GM21529 (cell line): ENCODE data around the gene RUNDC1.
"Not testable (repeated sequence)": the region's sequence is repeated elsewhere in the genome, so short reads cannot be mapped to it uniquely, and the experiment has no call there.

Experiments
- ATAC-seq: cut with Tn5 transposase; IDR thresholded peaks from one replicate; pipeline ENCODE4 v1.9.1; 2021; ENCODE audit not compliant: unreplicated experiment

The RUNDC1 gene

GRCh38 chr17:42989726-42990652 is 9.6 kb downstream of the RUNDC1 start:
- no peak for ATAC-seq

- ATAC-seq, result no peak
Measured at GRCh38 chr17:42991471-42991870, 11.1 kb downstream of the RUNDC1 start.

GRCh38 chr17:42992872-42993271 is 12.5 kb downstream of the RUNDC1 start:
- no peak for ATAC-seq

- not testable (repeated sequence) for ATAC-seq
Measured at GRCh38 chr17:42993913-42994312, 13.5 kb downstream of the RUNDC1 start.

DNA sequence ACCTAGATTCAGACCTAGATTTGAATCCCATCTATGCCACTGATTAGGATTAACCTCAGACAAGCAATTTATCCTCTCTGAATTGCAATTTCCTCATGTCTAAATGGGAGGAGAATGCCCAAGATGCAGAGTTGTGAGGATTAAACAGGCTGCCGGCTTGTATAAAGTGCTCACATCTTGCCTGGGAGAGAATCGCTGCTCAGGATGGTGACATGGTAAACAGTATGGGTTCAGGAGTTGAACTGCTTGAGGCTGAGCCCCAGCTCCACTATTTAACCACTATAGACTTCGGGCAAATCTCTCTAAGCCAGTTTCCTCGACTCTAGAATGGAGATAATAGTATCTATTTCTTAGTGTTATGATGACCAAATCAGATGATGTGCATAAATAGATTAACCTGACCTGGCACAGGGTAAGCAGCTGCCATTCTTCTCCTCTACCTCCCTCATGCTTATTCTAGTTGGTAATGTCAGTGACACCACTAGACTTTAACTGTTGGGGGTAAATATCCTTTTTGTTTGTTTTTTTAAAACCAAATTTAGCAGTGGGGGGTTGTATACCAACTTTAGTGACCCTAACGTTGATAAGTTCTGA is 17.1 kb downstream of the RUNDC1 start:
- no peak for ATAC-seq

- peak; percentile 92 for ATAC-seq
Measured at GRCh38 chr17:42997984-42998938, 17.9 kb downstream of the RUNDC1 start, which contains the start of gene RPL27. Gene RPL27 (plus strand): TSS chr17:42998419. CDS start chr17:42998751, 332 bp downstream.

GRCh38 chr17:42999003-42999525 is 18.7 kb downstream of the RUNDC1 start:
- ATAC-seq, result no peak

- ATAC-seq, result not testable (repeated sequence)
Measured at GRCh38 chr17:43000894-43001293, 20.5 kb downstream of the RUNDC1 start.

DNA sequence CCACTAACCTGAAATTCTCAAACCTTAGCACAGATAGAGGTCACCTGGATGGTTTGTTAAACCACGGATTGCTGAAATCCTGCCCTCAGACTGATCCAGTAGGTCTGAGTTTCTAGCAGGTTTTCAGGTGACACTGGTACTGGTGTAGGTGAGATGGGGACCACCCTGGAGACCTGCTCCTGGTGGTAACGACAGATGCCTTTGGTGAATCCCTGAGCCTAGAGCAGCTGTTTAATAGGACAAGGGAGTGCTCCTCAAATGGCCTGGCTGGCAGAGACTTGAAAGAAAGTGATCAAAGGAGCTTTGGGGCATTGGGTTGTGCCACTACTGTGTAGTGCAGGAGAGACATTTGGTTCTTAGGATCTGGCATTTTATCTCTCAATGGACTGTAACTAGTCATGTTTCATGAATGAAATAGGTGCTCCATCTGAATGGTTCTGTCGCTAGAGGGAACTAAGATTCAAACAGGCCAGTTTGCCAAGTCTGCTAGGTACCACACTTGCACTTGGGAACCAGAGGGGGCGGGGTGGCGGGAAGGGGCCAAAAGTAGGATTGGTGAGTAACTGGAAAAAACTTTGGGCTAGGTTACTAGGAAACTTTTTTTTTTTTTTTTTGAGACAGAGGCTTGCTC is 23.3 kb downstream of the RUNDC1 start:
- no peak for ATAC-seq

- ATAC-seq, result peak; percentile 80
Measured at GRCh38 chr17:43006639-43007551, 26.5 kb downstream of the RUNDC1 start, which contains the start of gene IFI35. Gene IFI35 (plus strand): TSS chr17:43006784. CDS start chr17:43006948, 164 bp downstream.

DNA sequence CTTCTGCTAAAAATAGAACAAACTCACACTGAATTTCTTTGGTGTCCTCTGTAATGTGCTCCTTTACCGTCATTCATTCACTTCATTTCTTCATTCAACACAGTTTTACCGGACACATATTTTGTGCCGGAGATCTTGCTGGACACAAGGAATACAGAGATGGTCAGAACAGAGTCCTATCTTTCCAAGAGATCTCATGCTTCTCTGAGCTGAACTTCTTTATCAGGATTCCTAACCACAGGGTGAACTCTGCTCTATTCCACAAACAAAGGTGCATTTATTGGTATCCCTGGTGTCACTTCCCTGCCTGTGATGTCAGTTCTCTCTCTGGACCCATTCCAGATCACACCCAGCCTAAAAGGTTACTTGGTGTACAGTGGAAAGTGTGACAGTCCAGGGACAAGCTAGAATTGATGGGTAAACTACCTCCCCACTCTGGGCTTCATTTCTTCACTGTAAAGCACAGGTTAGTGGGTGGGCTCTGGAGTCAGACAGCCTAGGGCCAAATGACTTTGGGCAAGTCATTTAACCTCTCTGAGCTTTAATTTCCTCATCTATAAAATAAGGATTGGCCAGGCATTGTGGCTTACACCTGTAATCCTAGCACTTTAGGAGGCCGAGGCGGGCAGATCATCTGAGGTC is 30.4 kb downstream of the RUNDC1 start:
- ATAC-seq, result no peak

GRCh38 chr17:43011728-43012472 is 31.5 kb downstream of the RUNDC1 start:
- no peak for ATAC-seq

- ATAC-seq, result no peak
Measured at GRCh38 chr17:43013296-43013695, 32.9 kb downstream of the RUNDC1 start.

GRCh38 chr17:43014020-43014648 is 33.8 kb downstream of the RUNDC1 start:
- ATAC-seq, result no peak

DNA sequence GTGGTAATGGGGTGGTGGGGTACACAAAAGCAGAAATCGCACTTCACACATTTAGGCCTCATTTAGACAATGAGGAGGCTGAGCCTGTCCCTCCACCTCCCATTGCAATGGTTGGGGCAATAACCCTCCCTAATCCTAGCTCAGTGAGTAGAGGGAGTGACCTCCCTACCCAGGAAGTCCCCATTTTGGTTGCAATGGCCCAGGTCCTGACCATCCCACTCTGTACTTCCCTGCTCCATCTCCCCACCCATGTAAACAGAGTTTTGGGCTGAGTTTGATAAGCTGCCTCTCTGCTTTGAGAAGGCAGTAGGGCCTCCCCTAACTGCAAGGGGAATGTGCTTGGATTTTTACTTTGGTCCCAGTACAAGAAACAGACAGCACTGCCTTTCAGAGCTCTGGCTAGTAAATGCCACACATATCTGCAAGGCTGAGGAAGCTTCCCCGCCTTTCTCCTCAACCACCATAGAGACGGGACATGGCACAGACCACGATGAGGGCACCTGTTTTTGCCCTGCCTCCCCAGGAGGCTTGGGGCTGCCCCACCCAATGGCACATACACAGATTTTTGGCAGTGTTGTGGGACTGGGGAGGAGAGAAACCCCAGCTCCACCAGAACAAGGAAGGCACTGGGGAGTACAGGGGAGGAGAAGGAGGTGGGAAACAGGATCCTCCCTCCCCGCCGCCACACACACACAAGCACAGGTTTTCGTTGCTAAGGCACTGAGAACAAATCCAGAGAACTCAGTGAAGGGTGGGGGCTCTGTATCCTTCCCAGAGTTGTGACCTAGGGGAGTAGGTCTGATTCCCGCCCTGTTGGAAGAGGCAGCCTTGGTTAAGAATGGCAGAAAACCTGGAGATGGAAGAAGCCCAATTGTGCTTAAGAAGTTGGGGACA is 34.5 kb downstream of the RUNDC1 start:
- no peak for ATAC-seq

- no peak for ATAC-seq
Measured at GRCh38 chr17:43015579-43015978, 35.2 kb downstream of the RUNDC1 start.

DNA sequence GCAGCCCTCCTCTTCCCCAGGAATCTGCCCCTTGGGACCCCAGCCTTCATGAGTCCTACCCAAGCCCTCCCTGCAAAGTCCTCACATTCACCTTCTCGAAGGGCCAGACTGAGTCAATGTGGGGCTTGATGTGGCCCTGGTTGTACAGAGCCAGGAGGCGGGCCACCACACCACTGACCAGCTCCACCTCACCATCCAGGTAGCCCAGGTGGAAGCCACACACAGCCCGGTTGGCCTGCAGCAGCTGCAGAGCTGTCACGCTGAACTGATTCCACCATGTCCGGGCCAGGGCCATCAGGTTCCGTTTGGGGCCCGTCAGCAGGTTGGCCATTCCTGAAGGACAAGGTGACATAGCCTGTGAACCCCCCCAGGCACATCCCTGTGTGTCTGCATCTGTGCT is 35.9 kb downstream of the RUNDC1 start:
- no peak for ATAC-seq
